Spleen (tissue), 7 donors: ENCODE measurements around the gene ARL6.

ENCODE experiments used
- CTCF ChIP-seq, 11 experiments: fragments of 200-600 bp in 7 of 11; fragments of 450-650 bp in 4 of 11; sonication (generic) in 4 of 11; IDR thresholded peaks in 8 of 11; conservative IDR thresholded peaks in 3 of 11; 1 replicate in 7 of 11; 2 replicates in 4 of 11; pipeline versions ENCODE4 v1.4.0 to v1.8.0; 2016 to 2021; ENCODE audit warnings: antibody characterized with exemption in 11 of 11, inconsistent platforms in 4 of 11, mild to moderate bottlenecking in 1 of 11
- POLR2A ChIP-seq, 3 donors: fragments of 450-650 bp; IDR thresholded peaks; one replicate each; pipeline ENCODE4 v1.5.1; 2017; ENCODE audit warnings: antibody characterized with exemption in 3 of 3, mild to moderate bottlenecking in 1 of 3
- POLR2AphosphoS5 ChIP-seq, 3 donors: sonication (generic); formaldehyde crosslinking; IDR thresholded peaks; one replicate each; pipeline ENCODE4 v1.5.1; 2017; ENCODE audit warnings: antibody characterized with exemption in 3 of 3
- donor health status: DM: no; HTN: no; CAD: no; lungs with moderate emphysema.
- donor health status: DM: no; HTN: no; CAD: no.
- donor health status: DM: no; HTN: no; CAD: no.

- TF ChIP-seq CTCF (IDR thresholded peaks at IDR 0.05 in 8 of 11, conservative IDR thresholded peaks at IDR 0.05 in 3 of 11), result no peak
- TF ChIP-seq POLR2AphosphoS5 (IDR thresholded peaks at IDR 0.05), result peak; percentile 65 to 82 (median 79)
- no peak for TF ChIP-seq POLR2A (IDR thresholded peaks at IDR 0.05)
Measured at GRCh38 chr3:97764407-97765238, at the start of gene ARL6.
